Measurements from ENCODE around the gene NOL4L. TPM values are rescaled to one million over a fixed set of nuclear protein-coding genes. Genes with fewer than 3 reads are reported as not detected.

NOL4L gene
- total and polyA plus RNA-seq, 8 donors = 3.8 to 54.0 (median 15.0) TPM

DNA sequence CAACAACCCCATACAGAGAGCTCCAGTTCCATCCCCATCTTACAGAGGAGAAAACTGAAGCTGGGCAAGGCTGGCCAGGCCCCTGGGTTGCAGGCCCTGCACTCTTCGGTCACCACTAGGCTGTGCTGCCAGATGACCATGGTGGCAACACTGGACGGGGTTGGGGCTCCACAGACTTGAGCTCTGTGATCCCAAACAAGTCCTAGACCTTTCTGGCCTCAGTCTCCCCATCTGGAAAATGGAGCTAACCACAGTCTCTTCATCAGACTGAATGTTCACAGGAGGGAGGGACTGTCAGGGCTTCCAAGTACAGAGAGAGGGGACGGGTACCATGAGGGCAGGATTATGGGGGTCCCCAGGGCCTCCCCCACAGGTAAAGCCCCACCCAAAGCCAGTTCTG is 41.3 kb upstream of the NOL4L start:
- DNase-seq = no peak
- TF ChIP-seq POLR2A (IDR thresholded peaks at IDR 0.05) (no peak), EP300 (IDR thresholded peaks at IDR 0.05) (no peak), POLR2AphosphoS5 (IDR thresholded peaks at IDR 0.05) (no peak)
- TF ChIP-seq, protein P1, sequence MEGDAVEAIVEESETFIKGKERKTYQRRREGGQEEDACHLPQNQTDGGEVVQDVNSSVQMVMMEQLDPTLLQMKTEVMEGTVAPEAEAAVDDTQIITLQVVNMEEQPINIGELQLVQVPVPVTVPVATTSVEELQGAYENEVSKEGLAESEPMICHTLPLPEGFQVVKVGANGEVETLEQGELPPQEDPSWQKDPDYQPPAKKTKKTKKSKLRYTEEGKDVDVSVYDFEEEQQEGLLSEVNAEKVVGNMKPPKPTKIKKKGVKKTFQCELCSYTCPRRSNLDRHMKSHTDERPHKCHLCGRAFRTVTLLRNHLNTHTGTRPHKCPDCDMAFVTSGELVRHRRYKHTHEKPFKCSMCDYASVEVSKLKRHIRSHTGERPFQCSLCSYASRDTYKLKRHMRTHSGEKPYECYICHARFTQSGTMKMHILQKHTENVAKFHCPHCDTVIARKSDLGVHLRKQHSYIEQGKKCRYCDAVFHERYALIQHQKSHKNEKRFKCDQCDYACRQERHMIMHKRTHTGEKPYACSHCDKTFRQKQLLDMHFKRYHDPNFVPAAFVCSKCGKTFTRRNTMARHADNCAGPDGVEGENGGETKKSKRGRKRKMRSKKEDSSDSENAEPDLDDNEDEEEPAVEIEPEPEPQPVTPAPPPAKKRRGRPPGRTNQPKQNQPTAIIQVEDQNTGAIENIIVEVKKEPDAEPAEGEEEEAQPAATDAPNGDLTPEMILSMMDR (IDR thresholded peaks at IDR 0.05) = no peak
- H3K27ac ChIP-seq = no peak overlapping the region
- H3K9me3 ChIP-seq = no peaks in the 10 kb centered on the region
- intact Hi-C loops (cut with DNase I; ENCODE audit: low total_unique reads) = no loop called here
- no peak overlapping the region for H3K4me3 ChIP-seq
- peaks cover 0 to 20% (median 14%) of the 10 kb centered on the region in 3 donors for H3K27me3 ChIP-seq
- no peaks in the 10 kb centered on the region for H3K36me3 ChIP-seq
- peaks cover 11 to 16% (median 15%) of the 10 kb centered on the region in 4 donors for H3K4me1 ChIP-seq
- WGBS, 5 donors = 63 to 91% (median 87%) methylated on average over 1 to 3 of the region's 3 CpGs

DNA sequence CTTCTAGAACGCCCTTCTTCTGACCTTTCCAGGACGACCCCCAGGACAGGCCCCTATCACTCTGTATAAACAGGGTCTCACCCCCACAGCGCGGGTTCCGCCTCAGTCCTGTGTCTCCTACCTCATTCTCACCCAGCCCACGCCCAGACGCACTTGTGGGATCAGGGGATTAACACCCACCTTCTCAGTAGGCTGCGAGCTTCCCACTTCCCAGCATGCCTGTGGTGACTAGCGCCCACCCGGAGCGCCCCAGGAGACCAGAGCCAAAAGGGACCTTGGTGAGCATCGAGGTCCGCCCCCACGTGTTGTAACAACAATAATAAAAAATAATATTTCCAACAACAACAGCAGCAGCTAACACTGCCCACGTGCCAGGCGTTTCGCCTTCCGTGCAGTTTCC is 40.9 kb upstream of the NOL4L start:
- H3K9me3 ChIP-seq = no peaks in the 10 kb centered on the region
- H3K27ac ChIP-seq = no peak overlapping the region
- WGBS, 5 donors = 82 to 95% (median 90%) methylated on average over 18 of the region's 18 CpGs
- H3K27me3 ChIP-seq = peaks cover 0 to 20% (median 14%) of the 10 kb centered on the region in 3 donors
- peaks cover 11 to 16% (median 15%) of the 10 kb centered on the region in 4 donors for H3K4me1 ChIP-seq
- DNase-seq = no peak
- TF ChIP-seq POLR2AphosphoS5 (IDR thresholded peaks at IDR 0.05) (no peak), POLR2A (IDR thresholded peaks at IDR 0.05) (no peak), EP300 (IDR thresholded peaks at IDR 0.05) (no peak)
- TF ChIP-seq, protein P1 (IDR thresholded peaks at IDR 0.05) = no peak
- no peak overlapping the region for H3K4me3 ChIP-seq
- intact Hi-C loops (cut with DNase I; ENCODE audit: low total_unique reads) = no loop called here
- H3K36me3 ChIP-seq = no peaks in the 10 kb centered on the region

DNA sequence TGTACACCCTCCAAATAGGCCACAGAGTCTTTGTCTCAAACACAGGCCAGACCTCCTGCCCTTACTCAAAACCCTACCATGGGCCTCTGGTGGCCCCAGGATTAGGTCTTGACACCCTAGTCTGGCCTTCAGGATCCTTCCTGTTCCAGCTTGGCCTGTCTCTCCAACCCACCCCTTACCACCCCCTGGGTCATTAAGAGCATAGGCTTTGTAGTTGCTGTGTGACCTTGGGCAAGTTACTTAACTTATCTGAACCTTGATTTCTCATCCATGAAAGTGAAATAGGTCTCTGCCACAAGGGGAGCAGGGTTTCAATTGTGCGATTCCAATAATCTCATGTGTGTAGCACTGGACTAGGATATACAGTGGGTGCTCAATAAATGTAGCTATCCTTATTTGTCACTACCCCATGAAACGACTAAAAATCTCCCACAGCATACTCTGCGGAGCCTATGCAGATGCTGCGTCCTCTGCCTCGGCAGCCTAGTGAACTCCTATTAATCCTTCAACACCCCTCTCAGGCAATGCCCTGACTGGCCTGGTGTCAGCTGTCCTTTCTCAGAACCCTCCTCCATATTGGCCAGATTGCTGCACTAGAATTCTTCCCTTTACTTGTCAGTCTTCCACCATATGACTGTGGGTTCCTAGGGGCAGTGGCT is 39.7 kb upstream of the NOL4L start:
- H3K27ac ChIP-seq = no peak overlapping the region
- DNase-seq = no peak
- no peak for TF ChIP-seq POLR2A (IDR thresholded peaks at IDR 0.05)
- no peak for TF ChIP-seq POLR2AphosphoS5 (IDR thresholded peaks at IDR 0.05)
- TF ChIP-seq EP300 (IDR thresholded peaks at IDR 0.05) = no peak
- TF ChIP-seq, protein P1 (IDR thresholded peaks at IDR 0.05) = no peak
- intact Hi-C loops (cut with DNase I; ENCODE audit: low total_unique reads) = no loop called here
- H3K4me1 ChIP-seq = peaks cover 11 to 16% (median 15%) of the 10 kb centered on the region in 4 donors
- H3K27me3 ChIP-seq = peaks cover 0 to 20% (median 15%) of the 10 kb centered on the region in 3 donors
- no peaks in the 10 kb centered on the region for H3K9me3 ChIP-seq
- no peak overlapping the region for H3K4me3 ChIP-seq
- 86 to 99% (median 96%) methylated on average over 5 of the region's 5 CpGs for WGBS, 5 donors
- H3K36me3 ChIP-seq = no peaks in the 10 kb centered on the region

DNA sequence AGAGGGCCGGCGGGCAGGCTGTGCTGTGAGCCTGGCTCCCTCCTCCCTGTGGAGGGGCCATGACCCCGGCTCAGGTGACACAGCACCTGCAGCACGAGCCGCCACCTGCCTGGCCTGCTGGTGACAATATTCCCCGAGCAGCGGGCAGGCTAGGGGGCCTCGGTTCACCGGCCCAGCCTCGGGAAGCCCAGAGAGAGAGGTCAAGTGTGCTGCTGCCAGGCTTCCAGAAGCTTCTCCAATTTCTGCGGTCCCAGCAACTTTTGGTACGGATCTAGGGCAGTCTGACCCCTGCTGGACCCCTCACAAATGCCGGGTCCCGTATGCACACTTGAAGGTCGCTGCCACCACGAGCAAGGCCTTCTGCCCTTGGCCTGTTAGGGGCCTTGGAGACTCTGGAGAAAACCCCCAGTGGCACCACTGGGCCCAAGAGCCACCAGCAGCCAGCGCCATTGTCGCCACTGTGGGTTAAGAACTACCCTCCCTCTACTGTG is 38.6 kb upstream of the NOL4L start:
- Histone ChIP-seq H3K9me3 (no peaks in the 10 kb centered on the region), H3K4me1 (peaks cover 11 to 16% (median 15%) of the 10 kb centered on the region in 4 donors), H3K27ac (no peak overlapping the region), H3K4me3 (no peak overlapping the region), H3K27me3 (peaks cover 0 to 22% (median 20%) of the 10 kb centered on the region in 3 donors), H3K36me3 (no peaks in the 10 kb centered on the region)
- WGBS, 5 donors = 51 to 80% (median 55%) methylated on average over 9 to 18 of the region's 18 CpGs
- TF ChIP-seq POLR2AphosphoS5 (IDR thresholded peaks at IDR 0.05) (no peak), POLR2A (IDR thresholded peaks at IDR 0.05) (no peak), EP300 (IDR thresholded peaks at IDR 0.05) (no peak)
- TF ChIP-seq, protein P1 (IDR thresholded peaks at IDR 0.05) = no peak
- intact Hi-C loops (cut with DNase I; ENCODE audit: low total_unique reads) = no loop called here
- DNase-seq = peak in 1 of 2 donors; percentile 47
